Suprapubic skin (tissue), 4 donors: ENCODE measurements around the gene CDC42SE2. TPM values are rescaled to one million over a fixed set of nuclear protein-coding genes. Genes with fewer than 3 reads are reported as not detected.

Source experiments
- DNase-seq, 2 donors: peaks; one replicate each; pipeline ENCODE4 v3.0.0-alpha.2; 2019; ENCODE audit warnings: low spot score in 2 of 2
- H3K27ac ChIP-seq: fragments of 200-600 bp; sonication (generic); one replicate; pipeline ENCODE4 v1.5.1; 2019
- H3K27me3 ChIP-seq: fragments of 200-600 bp; sonication (generic); one replicate; pipeline ENCODE4 v1.5.1; 2019
- H3K36me3 ChIP-seq: fragments of 200-600 bp; sonication (generic); one replicate; pipeline ENCODE4 v1.5.1; 2019
- H3K4me1 ChIP-seq: fragments of 200-600 bp; sonication (generic); one replicate; pipeline ENCODE4 v1.5.1; 2019
- H3K4me3 ChIP-seq: fragments of 200-600 bp; sonication (generic); one replicate; pipeline ENCODE4 v1.5.1; 2019; ENCODE audit warnings: mild to moderate bottlenecking
- H3K9me3 ChIP-seq: fragments of 200-600 bp; sonication (generic); one replicate; pipeline ENCODE4 v1.5.1; 2019
- CTCF ChIP-seq, 2 donors: fragments of 200-600 bp in 1 of 2; fragments of 450-650 bp in 1 of 2; sonication (generic) in 1 of 2; IDR thresholded peaks; one replicate each; pipeline ENCODE4 v1.5.1; 2016 to 2019; ENCODE audit warnings: antibody characterized with exemption in 2 of 2, mild to moderate bottlenecking in 1 of 2, moderate library complexity in 1 of 2
- EP300 ChIP-seq: sonication (generic); formaldehyde crosslinking; IDR thresholded peaks from one replicate; pipeline ENCODE4 v1.6.1; 2017; ENCODE audit warnings: antibody characterized with exemption
- POLR2A ChIP-seq, 2 donors: fragments of 450-650 bp; IDR thresholded peaks; one replicate each; pipeline ENCODE4 v1.6.1; 2017; ENCODE audit warnings: antibody characterized with exemption in 2 of 2, mild to moderate bottlenecking in 2 of 2, moderate library complexity in 2 of 2
- POLR2AphosphoS5 ChIP-seq, 3 donors: sonication (generic); formaldehyde crosslinking; IDR thresholded peaks; one replicate each; pipeline ENCODE4 v1.6.1; 2017; ENCODE audit warnings: antibody characterized with exemption in 3 of 3
- WGBS: methylation state at CpG from one replicate; pipeline ENCODE4 v1.1.5; 2018; 5-methylcytosine and 5-hydroxymethylcytosine counted together
- total RNA-seq, 4 donors: library from RNA; depleted of rRNA; stranded (reverse); fragments of >200 nt; gene quantifications; one replicate each; pipeline ENCODE4 v1.1.0, GENCODE V29; 2016

CDC42SE2 gene
- total RNA-seq, 4 donors from 2014 or later = 32.4 to 46.6 (median 36.7) TPM

- Histone ChIP-seq H3K36me3 (no peaks in the 10 kb centered on the region), H3K9me3 (no peaks in the 10 kb centered on the region), H3K27me3 (no peaks in the 10 kb centered on the region), H3K4me1 (peaks cover 11% of the 10 kb centered on the region), H3K4me3 (no peak overlapping the region), H3K27ac (no peak overlapping the region)
- WGBS = 91% methylated on average over 4 of the region's 4 CpGs
- DNase-seq = no peak
- TF ChIP-seq CTCF (IDR thresholded peaks at IDR 0.05) (no peak), EP300 (no peak), POLR2AphosphoS5 (IDR thresholded peaks at IDR 0.05) (no peak), POLR2A (IDR thresholded peaks at IDR 0.05) (no peak)
Measured at GRCh38 chr5:131225282-131225974, 38.4 kb upstream of the CDC42SE2 start.

- no peaks in the 10 kb centered on the region for H3K9me3 ChIP-seq
- WGBS = 91% methylated on average over 2 of the region's 2 CpGs
- no peak overlapping the region for H3K27ac ChIP-seq
- TF ChIP-seq POLR2AphosphoS5 (IDR thresholded peaks at IDR 0.05) = no peak
- no peak for TF ChIP-seq EP300
- no peak for TF ChIP-seq CTCF (IDR thresholded peaks at IDR 0.05)
- TF ChIP-seq POLR2A (IDR thresholded peaks at IDR 0.05) = no peak
- H3K36me3 ChIP-seq = no peaks in the 10 kb centered on the region
- no peak for DNase-seq
- H3K27me3 ChIP-seq = no peaks in the 10 kb centered on the region
- H3K4me3 ChIP-seq = no peak overlapping the region
- H3K4me1 ChIP-seq = peaks cover 9% of the 10 kb centered on the region
Measured at GRCh38 chr5:131226899-131227298, 37.0 kb upstream of the CDC42SE2 start.

DNA sequence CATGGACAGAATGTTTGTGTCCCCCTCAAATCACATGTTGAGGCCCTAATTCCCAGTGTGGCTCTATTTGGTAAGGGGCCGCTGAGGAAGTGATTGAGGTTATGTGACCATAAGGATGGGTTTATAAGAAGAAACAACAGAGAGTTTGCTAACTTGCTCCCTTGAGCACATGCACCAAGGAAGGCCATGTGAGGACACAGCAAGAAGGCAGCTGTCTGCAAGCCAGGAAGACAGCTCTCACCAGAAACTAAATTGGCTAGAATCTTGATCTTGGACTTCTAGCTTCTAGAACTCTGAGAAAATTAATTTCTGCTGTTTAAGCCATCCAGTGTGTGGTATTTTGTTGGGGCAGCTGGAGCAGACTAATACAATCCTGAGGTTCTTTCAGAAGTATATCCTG, 35.2 kb upstream of the CDC42SE2 start:
- H3K36me3 ChIP-seq = no peaks in the 10 kb centered on the region
- no peak for DNase-seq
- H3K4me3 ChIP-seq = no peak overlapping the region
- H3K9me3 ChIP-seq = no peaks in the 10 kb centered on the region
- peaks cover 4% of the 10 kb centered on the region for H3K4me1 ChIP-seq
- no peak overlapping the region for H3K27ac ChIP-seq
- WGBS = 70% methylated on average over 1 of the region's 1 CpG
- no peaks in the 10 kb centered on the region for H3K27me3 ChIP-seq
- TF ChIP-seq POLR2A (IDR thresholded peaks at IDR 0.05) (no peak), POLR2AphosphoS5 (IDR thresholded peaks at IDR 0.05) (no peak), CTCF (IDR thresholded peaks at IDR 0.05) (no peak), EP300 (no peak)

DNA sequence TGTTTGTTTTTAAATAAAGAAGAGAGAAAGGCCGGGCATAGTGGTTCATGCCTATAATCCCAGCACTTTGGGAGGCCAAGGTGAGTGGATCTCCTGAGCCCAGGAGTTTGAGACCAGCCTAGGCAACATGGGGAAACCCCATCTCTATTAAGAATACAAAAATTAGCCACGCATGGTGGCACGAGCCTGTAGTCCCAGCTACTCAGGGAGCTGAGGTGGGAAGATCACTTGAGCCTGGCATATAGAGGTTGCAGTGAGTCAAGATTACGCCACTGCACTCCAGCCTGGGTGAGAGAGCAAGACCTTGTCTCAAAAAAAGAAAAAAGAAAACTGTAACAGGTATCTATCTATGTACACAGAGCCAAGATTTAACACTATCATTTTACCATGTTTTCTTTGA, 34.2 kb upstream of the CDC42SE2 start:
- WGBS = 83% methylated on average over 4 of the region's 4 CpGs
- H3K27me3 ChIP-seq = no peaks in the 10 kb centered on the region
- no peak for DNase-seq

More for the DNA sequence above, 34.2 kb upstream of the CDC42SE2 start:
- Histone ChIP-seq H3K36me3 (no peaks in the 10 kb centered on the region), H3K9me3 (no peaks in the 10 kb centered on the region), H3K4me3 (no peak overlapping the region), H3K27ac (no peak overlapping the region), H3K4me1 (peaks cover 4% of the 10 kb centered on the region)
- TF ChIP-seq POLR2AphosphoS5 (IDR thresholded peaks at IDR 0.05) (no peak), CTCF (IDR thresholded peaks at IDR 0.05) (no peak), EP300 (no peak), POLR2A (IDR thresholded peaks at IDR 0.05) (no peak)
